Upper lobe of left lung (tissue), 4 donors: ENCODE measurements around the gene TCERG1L.

Source experiments
- CTCF ChIP-seq, 6 experiments: fragments of 450-650 bp in 4 of 6; fragments of 200-600 bp in 2 of 6; sonication (generic) in 2 of 6; IDR thresholded peaks; one replicate each; pipeline ENCODE4 v1.5.1; 2016 to 2019; ENCODE audit warnings: antibody characterized with exemption in 6 of 6
- EP300 ChIP-seq, 4 donors: sonication (generic); formaldehyde crosslinking; IDR thresholded peaks; one replicate each; pipeline ENCODE4 v1.5.1; 2017; ENCODE audit warnings: antibody characterized with exemption in 4 of 4, control low read depth in 2 of 4
- POLR2A ChIP-seq, 4 donors: fragments of 450-650 bp; IDR thresholded peaks; one replicate each; pipeline ENCODE4 v1.5.1; 2016 to 2017; ENCODE audit warnings: antibody characterized with exemption in 4 of 4, mild to moderate bottlenecking in 2 of 4
- POLR2AphosphoS5 ChIP-seq, 2 donors: sonication (generic); formaldehyde crosslinking; IDR thresholded peaks; one replicate each; pipeline ENCODE4 v1.5.1; 2017; ENCODE audit warnings: antibody characterized with exemption in 2 of 2

GRCh38 chr10:131093795-131094366 is 217.6 kb downstream of the TCERG1L start:
- TF ChIP-seq CTCF (IDR thresholded peaks at IDR 0.05) (no peak), POLR2A (IDR thresholded peaks at IDR 0.05) (no peak), POLR2AphosphoS5 (IDR thresholded peaks at IDR 0.05) (no peak), EP300 (IDR thresholded peaks at IDR 0.05) (no peak)
